NOMO-1 (cell line): ENCODE results near the gene TGM2.

ENCODE experiments used
- DNase-seq, 2 experiments: peaks; one replicate each; lab custom pipeline; 2025; ENCODE audit not compliant: unreplicated experiment in 2 of 2; lab: John Stamatoyannopoulos, UW

The TGM2 gene

DNA sequence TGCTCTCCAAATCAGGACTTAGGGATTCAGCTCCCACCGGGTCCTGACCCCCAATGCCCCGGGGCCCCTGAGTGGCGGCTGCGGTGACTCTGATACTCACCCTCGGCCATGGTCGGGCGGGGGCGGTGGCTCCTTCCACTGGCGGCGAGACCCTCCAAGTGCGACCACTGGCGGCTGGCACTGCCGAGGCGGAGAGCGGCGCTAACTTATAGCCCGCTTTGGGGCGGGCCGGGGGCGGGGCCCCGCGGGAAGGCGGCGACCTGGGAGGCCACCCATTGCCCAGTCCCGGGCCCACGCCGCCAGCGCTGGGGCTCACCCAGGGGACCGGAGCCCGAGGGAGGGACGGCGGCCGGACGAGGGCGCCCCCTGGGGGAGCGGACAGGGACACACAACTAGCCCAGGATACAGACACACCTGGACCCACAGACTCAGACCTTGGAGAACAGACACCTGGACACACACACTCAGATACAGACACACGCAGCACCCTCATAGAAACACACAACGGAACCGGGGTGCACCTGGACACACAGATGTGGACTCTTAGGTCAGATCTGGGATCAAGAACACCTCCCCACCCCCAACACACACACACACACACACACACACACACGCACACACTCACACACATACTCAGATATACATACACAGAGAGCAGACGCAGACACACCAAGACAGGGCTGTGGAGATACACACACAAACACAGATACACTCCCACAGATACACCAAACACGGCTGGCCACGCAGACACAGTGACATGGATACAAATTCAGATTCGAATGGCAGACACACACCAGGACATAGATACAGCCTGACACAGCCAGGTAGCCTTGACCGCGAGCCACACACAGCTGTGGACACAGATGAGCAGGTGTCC is at the start of gene TGM2:
Gene TGM2, minus strand, starts transcription at position 182 of the 877 bp plus-strand sequence. Its CDS starts 72 bp downstream, at position 110.
- DNase-seq = peak; percentile 52 to 80

DNA sequence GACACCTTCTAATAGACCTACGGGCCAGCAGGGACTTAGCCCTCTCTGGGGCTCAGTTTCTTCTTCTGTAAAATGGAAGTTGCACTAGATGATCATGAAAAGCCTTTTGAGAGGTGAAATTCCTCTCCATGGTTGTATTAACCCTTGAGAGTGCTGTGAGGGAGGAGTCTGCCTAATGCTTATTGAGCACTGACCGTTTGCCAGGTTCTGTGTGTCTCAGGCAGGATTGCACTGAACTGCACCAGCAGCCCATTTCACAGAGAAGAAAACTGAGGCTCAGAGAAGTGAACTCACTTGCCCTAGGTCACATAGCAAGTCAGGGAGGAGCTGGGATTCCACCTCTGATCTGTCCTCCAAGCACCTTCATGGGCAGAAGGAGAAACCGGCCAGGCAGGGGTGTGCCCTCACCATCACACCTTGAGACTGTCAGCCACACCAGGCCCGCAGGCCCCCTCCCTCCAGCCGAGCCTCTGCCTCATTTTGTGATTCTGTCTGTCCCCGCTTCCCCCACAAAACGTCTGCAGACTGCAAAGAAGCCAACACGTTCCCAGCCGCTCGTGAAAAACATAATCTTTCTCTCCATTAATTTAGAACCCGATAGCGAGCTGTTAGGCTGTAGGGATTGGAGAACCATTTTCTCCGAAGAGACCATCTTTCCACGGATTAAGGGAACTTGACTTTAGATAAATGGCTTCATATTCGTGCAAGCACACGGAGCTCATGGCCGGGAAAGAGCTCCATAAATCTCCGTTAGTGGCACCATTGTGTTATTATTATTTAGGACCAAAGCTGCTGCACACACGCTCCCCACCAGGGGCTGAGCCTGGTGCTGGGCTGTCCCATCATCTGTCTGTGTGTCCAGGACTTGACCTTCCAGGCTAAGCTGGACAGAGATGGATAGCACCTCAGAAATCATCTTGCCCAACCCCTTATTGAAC is 49.5 kb upstream of the TGM2 start:
- no peak for DNase-seq

- no peak for DNase-seq
Measured at GRCh38 chr20:38213607-38213940, 48.5 kb upstream of the TGM2 start.

GRCh38 chr20:38212806-38213606 is 47.9 kb upstream of the TGM2 start:
- DNase-seq = no peak

GRCh38 chr20:38211200-38212097 is 46.4 kb upstream of the TGM2 start:
- no peak for DNase-seq

DNA sequence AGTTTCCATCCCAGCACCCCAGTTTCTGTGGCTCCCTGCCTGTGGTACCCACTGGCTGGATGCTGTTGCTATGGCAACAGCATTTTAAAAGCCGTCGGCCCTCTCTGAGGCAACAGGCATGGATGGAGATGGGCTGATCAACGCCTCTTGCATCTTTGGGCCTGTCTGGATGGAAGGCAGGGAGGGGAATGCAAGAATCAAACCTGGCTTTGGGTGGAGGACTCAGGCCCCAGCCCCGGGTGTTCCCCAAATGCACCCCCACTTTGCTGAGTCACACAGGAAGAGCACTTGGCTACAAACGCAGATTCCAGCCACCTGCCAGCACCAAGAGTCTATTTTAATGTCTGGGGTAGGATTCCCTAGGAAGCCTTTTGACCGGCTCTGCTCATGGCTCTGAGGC is 45.7 kb upstream of the TGM2 start:
- DNase-seq = peak in 1 of 2 experiments; percentile 3

DNA sequence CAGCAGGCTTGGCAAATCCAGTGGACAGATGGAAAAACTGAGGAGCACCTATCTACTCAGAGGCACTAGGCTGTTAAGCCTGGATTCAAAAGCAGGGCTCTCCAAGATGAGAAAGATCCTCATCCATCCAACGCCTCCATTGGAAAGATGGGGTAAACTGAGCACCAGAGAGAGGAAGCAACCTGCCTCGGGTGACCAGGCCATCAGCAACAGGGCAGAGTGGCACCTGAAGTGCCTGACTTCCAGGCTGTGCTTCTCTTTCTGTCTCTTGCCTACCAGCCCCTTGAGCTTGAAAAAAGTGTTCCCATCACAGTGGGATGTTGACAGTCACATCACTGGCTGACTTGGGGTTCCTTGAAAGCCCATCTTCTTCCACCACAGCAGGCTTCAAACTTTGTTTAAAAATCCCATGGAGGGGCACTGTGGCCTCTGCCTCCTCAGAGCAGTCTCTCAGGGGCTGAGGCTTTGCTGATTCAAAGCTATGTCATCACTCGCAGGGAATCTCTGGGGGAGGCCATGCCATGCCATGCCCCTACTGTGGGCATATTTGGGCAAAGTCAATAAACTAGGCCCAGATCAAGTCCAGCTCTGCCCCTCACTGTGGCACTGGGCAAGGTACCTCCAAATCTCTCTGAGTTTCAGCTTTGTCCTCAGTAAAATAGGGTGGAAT is 44.8 kb upstream of the TGM2 start:
- no peak for DNase-seq

GRCh38 chr20:38209054-38209675 is 44.1 kb upstream of the TGM2 start:
- no peak for DNase-seq

- DNase-seq = no peak
Measured at GRCh38 chr20:38208523-38208922, 43.5 kb upstream of the TGM2 start.

DNA sequence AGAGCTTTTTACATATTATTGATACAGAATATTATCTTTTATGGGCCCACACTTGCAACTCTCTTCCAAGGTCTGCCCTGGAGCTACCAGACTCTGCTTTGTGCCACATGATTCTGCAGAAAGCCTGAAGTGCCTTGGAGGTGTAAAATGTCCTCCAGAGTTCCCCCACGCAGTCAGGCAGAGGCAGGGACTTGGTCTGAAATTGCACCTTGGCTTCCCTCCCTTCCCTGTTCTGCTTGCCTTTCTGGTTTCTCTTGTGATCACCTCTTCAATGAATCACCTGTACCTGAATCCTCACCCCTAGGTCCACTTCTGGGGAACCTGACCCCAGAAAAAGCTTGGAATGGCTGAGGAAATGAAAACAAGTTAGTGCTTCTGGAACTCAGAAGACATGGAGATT is 43.0 kb upstream of the TGM2 start:
- DNase-seq = no peak

DNA sequence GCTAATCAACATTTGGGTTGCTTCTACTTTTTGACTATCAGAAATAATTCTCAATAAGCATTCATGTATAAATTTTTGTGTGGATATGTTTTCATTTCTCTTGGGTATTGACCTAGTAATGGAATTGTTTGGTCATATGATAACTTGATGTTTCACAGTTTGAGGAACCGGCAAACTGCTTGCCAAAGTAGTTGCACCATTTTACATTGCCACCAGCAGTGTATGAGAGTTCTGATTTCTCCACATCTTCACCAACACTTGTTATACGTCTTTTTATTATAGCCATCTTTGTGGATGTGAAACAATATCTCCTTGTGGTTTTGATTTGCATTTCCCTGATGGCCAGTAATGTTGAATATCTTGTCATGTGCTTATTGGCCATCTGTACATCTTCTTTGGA is 42.6 kb upstream of the TGM2 start:
- no peak for DNase-seq

GRCh38 chr20:38205001-38205400 is 39.9 kb upstream of the TGM2 start:
- DNase-seq = peak in 1 of 2 experiments; percentile 69

DNA sequence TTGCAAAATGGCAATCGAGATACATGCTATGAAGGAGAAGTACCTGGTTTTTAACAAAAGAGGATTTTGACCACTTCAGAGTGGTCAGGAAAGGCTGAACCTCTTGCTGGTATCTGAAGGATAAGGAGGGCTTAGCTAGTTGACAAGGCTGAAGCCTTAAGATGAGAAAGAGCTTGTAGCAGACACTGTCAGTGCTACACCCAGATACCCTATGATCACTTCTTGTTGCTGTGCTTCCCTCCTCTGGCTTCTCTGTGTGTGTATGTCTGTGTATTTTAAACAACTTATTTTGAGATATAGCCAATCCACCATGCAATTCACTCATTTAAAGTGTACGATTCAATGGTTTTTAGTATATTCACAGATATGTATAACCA is 38.9 kb upstream of the TGM2 start:
- no peak for DNase-seq

- no peak for DNase-seq
Measured at GRCh38 chr20:38203337-38203980, 38.4 kb upstream of the TGM2 start.

DNA sequence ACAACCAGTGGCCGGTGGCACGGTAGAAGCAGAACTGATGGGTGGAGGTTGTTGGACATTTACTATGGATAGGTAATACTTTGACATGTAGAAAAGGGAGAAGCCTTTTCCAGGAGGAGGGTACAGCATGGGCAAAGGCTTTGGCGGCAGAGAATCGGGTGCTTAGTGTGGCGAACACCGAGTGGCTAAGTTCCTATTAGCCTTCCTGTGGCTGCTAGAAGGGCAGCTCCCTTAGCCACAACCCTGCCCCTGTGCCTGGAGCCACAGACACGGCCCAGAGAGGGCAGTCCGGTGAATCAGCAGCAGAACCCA is 37.9 kb upstream of the TGM2 start:
- DNase-seq = no peak

DNA sequence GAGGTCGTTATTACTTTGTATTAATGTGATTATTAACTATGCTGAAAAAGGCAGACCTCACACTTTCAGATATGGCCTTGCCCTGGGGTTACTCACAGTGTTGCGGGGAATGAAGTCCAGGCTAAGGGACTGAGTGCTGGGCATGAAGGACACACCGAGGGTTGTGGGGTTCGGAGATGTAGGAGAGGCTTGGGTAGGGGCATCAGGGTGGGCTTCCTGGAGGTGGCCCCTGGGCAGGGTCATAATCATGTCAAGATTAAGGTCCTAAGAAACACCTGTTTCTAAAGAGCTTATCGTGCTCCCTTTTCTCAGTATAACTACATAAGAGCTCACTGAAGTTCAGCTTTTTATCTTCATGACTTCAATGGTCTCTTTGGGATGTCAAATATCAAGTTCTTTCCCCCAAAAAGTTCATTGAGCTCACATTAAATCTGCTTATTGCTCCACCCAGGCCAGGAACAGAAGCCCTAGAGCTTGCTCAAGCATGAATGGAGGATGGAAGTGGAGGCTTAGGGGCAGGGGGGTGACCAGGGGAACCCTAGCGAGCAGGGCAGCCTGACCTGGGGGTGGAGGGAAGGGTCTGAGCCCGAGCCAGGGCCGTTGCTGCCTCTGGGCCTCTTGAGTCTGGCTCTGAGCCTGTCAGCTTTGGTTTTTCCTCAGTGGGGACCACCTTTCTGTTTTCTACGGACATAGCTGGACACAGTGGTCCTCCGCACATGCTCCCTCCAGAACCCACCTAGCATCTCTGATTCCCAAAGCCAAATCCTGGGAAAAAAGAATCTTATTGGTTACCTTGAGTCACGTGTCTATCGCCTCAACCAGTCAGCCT is 37.3 kb upstream of the TGM2 start:
- DNase-seq = no peak

- DNase-seq = no peak
Measured at GRCh38 chr20:38201356-38201755, 36.3 kb upstream of the TGM2 start.

DNA sequence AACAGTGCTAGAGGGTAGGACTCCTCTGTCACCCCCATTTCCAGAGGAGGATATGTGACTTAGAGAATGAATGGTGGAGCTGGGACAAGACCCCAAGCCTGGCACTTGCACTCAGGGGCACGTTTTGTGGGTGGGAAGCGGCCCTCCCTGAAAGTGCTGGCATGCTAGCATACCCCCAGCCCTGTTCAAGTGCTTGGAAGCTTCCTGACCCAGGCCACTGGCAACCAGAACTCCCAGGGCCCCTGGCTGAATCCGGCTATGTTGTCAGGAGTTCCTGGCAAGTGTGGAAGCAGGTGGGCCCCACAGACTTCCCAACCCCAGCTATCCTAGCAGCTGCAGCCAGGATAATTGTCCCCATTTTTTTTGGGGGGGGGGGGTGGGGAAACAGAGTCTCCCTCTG is 35.6 kb upstream of the TGM2 start:
- DNase-seq = no peak
